K562 (cell line): ENCODE results near the gene RALGAPB.

ENCODE experiments used
- BRF1 ChIP-seq: IDR thresholded peaks from 3 replicates; pipeline ENCODE4 v1.6.1; 2011; ENCODE audit warnings: borderline replicate concordance, mild to moderate bottlenecking; ENCODE audit not compliant: insufficient read length; ENCODE audit errors: extremely low read depth
- POLR2A ChIP-seq: fragments of 450-650 bp; conservative IDR thresholded peaks from 2 replicates; pipeline ENCODE4 v1.6.1; 2016
- RCOR1 ChIP-seq, 2 experiments: IDR thresholded peaks; 2 replicates each; pipeline ENCODE4 v1.6.1; 2012; ENCODE audit warnings: low read depth in 2 of 2, low read length in 2 of 2, borderline replicate concordance in 1 of 2, improper control_type of control experiment in 1 of 2
- SIRT6 ChIP-seq: IDR thresholded peaks from one replicate; pipeline ENCODE4 v1.6.1; 2012; ENCODE audit warnings: low read depth, mild to moderate bottlenecking, control low read depth, inconsistent platforms, low read length, moderate library complexity
- SP1 ChIP-seq: sonication (generic); formaldehyde crosslinking; IDR thresholded peaks from 2 replicates; pipeline ENCODE4 v1.8.1; 2022; ENCODE audit warnings: mild to moderate bottlenecking, missing genetic modification reagents
- ZBTB17 ChIP-seq: fragments of 450-650 bp; formaldehyde crosslinking; IDR thresholded peaks from 2 replicates; pipeline ENCODE4 v1.4.0; 2020; ENCODE audit warnings: mild to moderate bottlenecking
- ZKSCAN1 ChIP-seq: fragments of 150-350 bp; IDR thresholded peaks from 2 replicates; pipeline ENCODE4 v1.6.1; 2016; ENCODE audit warnings: low read depth, low read length
- TF ChIP-seq, protein P1 (sequence below), 3 experiments: IDR thresholded peaks in 2 of 3; conservative IDR thresholded peaks in 1 of 3; 2 replicates each; pipeline ENCODE4 v1.5.1; 2011 to 2012; ENCODE audit warnings: low read length in 3 of 3, mild to moderate bottlenecking in 3 of 3, control low read depth in 2 of 3, improper control_type of control experiment in 1 of 3, inconsistent platforms in 1 of 3, low read depth in 1 of 3, mixed read lengths in 1 of 3, moderate library complexity in 1 of 3; ENCODE audit not compliant: insufficient read depth in 2 of 3

DNA sequence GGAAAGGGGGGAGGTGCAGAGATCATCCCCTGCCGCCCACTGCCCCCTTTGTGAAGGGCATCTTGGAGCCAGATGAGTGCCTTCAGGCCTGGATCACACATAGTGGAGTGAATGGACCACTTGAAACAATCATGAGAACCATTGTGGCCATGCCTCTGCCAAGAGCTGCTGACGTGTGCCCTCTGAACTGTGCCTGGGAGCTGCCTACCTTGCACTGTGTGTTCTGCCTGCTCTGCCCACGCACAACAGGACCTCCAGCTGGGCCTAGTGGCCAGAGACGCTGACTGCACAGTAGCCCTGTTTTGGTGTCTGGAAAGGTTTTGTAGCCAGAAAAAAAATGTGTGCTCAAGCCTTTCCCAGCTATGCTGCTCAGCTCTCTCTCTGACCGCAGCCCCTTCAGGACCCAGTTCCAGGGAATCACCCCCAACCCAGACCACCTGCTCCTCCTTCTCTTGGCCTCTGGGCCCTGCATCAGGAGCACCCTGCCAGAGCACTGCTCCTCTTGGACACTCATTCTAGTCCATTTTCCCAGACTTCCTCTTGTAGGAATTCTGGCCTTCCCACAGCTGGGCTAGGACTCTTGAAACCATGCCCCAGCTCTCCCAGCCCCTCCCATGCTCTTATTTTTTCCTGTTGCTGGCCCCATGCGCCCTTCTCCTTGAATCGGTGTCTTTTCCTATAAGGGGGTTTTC is 106.7 kb downstream of the RALGAPB start:
- TF ChIP-seq ZBTB17 (CRISPR knock-in tag) (no peak), RCOR1 (IDR thresholded peaks at IDR 0.05; ENCODE audit: borderline replicate concordance in 1 of 2, low read depth in 2 of 2, low read length in 2 of 2) (no peak), ZKSCAN1 (no peak), SIRT6 (no peak), POLR2A (0 out of 2 replicates have a peak, but pooled peaks have one; percentile 13), BRF1 (no peak), SP1 (CRISPR knock-in tag) (no peak)
- TF ChIP-seq, protein P1, sequence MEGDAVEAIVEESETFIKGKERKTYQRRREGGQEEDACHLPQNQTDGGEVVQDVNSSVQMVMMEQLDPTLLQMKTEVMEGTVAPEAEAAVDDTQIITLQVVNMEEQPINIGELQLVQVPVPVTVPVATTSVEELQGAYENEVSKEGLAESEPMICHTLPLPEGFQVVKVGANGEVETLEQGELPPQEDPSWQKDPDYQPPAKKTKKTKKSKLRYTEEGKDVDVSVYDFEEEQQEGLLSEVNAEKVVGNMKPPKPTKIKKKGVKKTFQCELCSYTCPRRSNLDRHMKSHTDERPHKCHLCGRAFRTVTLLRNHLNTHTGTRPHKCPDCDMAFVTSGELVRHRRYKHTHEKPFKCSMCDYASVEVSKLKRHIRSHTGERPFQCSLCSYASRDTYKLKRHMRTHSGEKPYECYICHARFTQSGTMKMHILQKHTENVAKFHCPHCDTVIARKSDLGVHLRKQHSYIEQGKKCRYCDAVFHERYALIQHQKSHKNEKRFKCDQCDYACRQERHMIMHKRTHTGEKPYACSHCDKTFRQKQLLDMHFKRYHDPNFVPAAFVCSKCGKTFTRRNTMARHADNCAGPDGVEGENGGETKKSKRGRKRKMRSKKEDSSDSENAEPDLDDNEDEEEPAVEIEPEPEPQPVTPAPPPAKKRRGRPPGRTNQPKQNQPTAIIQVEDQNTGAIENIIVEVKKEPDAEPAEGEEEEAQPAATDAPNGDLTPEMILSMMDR (IDR thresholded peaks at IDR 0.05 in 2 of 3, conservative IDR thresholded peaks at IDR 0.05 in 1 of 3; ENCODE audit: insufficient read depth in 2 of 3, low read depth in 1 of 3, low read length in 3 of 3) = no peak
